K562 (cell line): ENCODE data around the gene NR6A1. TPM values are rescaled to one million over a fixed set of nuclear protein-coding genes. Genes with fewer than 3 reads are reported as not detected.

ENCODE experiments used
- ATAC-seq: fragments of 200-7000 bp; cut with Tn5 transposase; 3 replicates; pipeline ENCODE4 v1.9.1; 2020; ENCODE audit warnings: moderate library complexity
- BruUV-seq: library from RNA; stranded (reverse); fragments of 400-500 nt; replicated peaks from 2 replicates; lab custom pipeline; 2021; lab: Mats Ljungman, UMichigan
- CTCF ChIA-PET: fragments of 300-600 bp; formaldehyde crosslinking; extraction: SDS; loops from one replicate; lab custom pipeline; 2021; ENCODE audit warnings: low intra/inter-chr PET ratio; lab: Yijun Ruan, JAX
- POLR2A ChIA-PET: fragments of 300-600, 350-650 bp; sonication (Branson Sonifier 250); formaldehyde crosslinking; extraction: SDS; loops from one replicate; lab custom pipeline; 2021; ENCODE audit warnings: antibody characterized with exemption, inconsistent platforms; lab: Yijun Ruan, JAX
- DNase-seq, 4 experiments: peaks; one replicate each; pipeline versions ENCODE4 v3.0.0 to v3.0.0-alpha.2; 2011 to 2018; ENCODE audit warnings: low spot score in 3 of 4, mixed read lengths in 3 of 4; ENCODE audit errors: extremely low read depth in 1 of 4
- FAIRE-seq: peaks from 2 replicates; lab custom pipeline; 2011; peaks lifted over from hg19 to GRCh38; lab: Jason Lieb, UNC
- H2AFZ ChIP-seq: 2 replicates; pipeline ENCODE4 v1.6.0; 2011; ENCODE audit warnings: low read depth, low read length, control low read depth, inconsistent platforms
- H3K27ac ChIP-seq: fragments of 200-600 bp; 3 replicates; pipeline ENCODE4 v1.8.0; 2011; ENCODE audit warnings: low read depth, mild to moderate bottlenecking, control low read depth, inconsistent platforms, low read length, moderate library complexity, mixed read lengths; ENCODE audit errors: extremely low read depth
- H3K27me3 ChIP-seq, 2 experiments: fragments of 300-600 bp in 1 of 2; 2 replicates in 1 of 2; 3 replicates in 1 of 2; pipeline versions ENCODE4 v1.6.0 to v1.8.0; 2011; ENCODE audit warnings: inconsistent platforms in 2 of 2, low read length in 2 of 2, mild to moderate bottlenecking in 1 of 2, mixed read lengths in 1 of 2, moderate library complexity in 1 of 2; ENCODE audit not compliant: control insufficient read depth in 2 of 2, insufficient read depth in 2 of 2
- H3K36me3 ChIP-seq: fragments of 300-600 bp; 3 replicates; pipeline ENCODE4 v1.8.0; 2011; ENCODE audit warnings: mild to moderate bottlenecking, low read length, inconsistent platforms; ENCODE audit not compliant: control insufficient read depth, insufficient read depth
- H3K4me1 ChIP-seq, 2 experiments: fragments of 200-600 bp in 1 of 2; replicated peaks in 1 of 2; 2 replicates in 1 of 2; 3 replicates in 1 of 2; pipeline versions ENCODE4 v1.5.1 to v1.8.0; 2011; ENCODE audit warnings: inconsistent platforms in 2 of 2, low read length in 2 of 2, mild to moderate bottlenecking in 1 of 2, mixed read lengths in 1 of 2, moderate library complexity in 1 of 2; ENCODE audit not compliant: control insufficient read depth in 2 of 2, insufficient read depth in 2 of 2
- H3K4me2 ChIP-seq: 2 replicates; pipeline ENCODE4 v1.6.1; 2011; ENCODE audit warnings: low read length, control low read depth, inconsistent platforms, mixed read lengths; ENCODE audit not compliant: insufficient read depth
- H3K4me3 ChIP-seq: fragments of 200-600 bp; sonication (generic), shearing (Covaris generic); 2 replicates; pipeline ENCODE4 v1.5.1; 2016; ENCODE audit warnings: control low read depth, inconsistent platforms
- H3K79me2 ChIP-seq: fragments of 200-600 bp; 3 replicates; pipeline ENCODE4 v1.8.0; 2011; ENCODE audit warnings: low read length, inconsistent platforms; ENCODE audit not compliant: control insufficient read depth, insufficient read depth
- H3K9ac ChIP-seq, 2 experiments: 2 replicates each; pipeline versions ENCODE4 v1.6.0 to v1.6.1; 2011; ENCODE audit warnings: low read depth in 2 of 2, low read length in 2 of 2, control low read depth in 1 of 2, inconsistent platforms in 1 of 2, mild to moderate bottlenecking in 1 of 2, mixed read lengths in 1 of 2; ENCODE audit not compliant: insufficient read depth in 1 of 2
- H3K9me1 ChIP-seq: one replicate; pipeline ENCODE4 v1.6.0; 2011; ENCODE audit warnings: inconsistent platforms, mild to moderate bottlenecking, low read length, moderate library complexity; ENCODE audit not compliant: control insufficient read depth, insufficient read depth
- H3K9me3 ChIP-seq: replicated peaks from 2 replicates; pipeline ENCODE4 v1.5.1; 2011; ENCODE audit warnings: low read depth, low read length, inconsistent platforms; ENCODE audit not compliant: control insufficient read depth, insufficient read depth
- H4K20me1 ChIP-seq: replicated peaks from 2 replicates; pipeline ENCODE4 v1.6.1; 2011; ENCODE audit warnings: low read length, inconsistent platforms, mixed read lengths; ENCODE audit not compliant: control insufficient read depth, insufficient read depth
- GTF2E2 ChIP-seq: fragments of 200-800 bp; sonication (Bioruptor generic); IDR thresholded peaks from 2 replicates; pipeline ENCODE4 v1.6.1; 2016; ENCODE audit warnings: missing genetic modification characterization, missing compliant biosample characterization
- MIER1 ChIP-seq: fragments of 450-650 bp; IDR thresholded peaks from 2 replicates; pipeline ENCODE4 v1.6.1; 2016; ENCODE audit warnings: antibody characterized with exemption, mild to moderate bottlenecking, low read depth
- MITF ChIP-seq: IDR thresholded peaks from 2 replicates; pipeline ENCODE4 v1.6.1; 2014; ENCODE audit warnings: antibody characterized with exemption
- MYC ChIP-seq, 2 experiments: fragments of 250-450 bp in 1 of 2; sonication (Bioruptor Pico) in 1 of 2; IDR thresholded peaks; 2 replicates each; pipeline versions ENCODE4 v1.5.1 to v1.6.1; 2012 to 2021; ENCODE audit warnings: low read depth in 2 of 2, borderline replicate concordance in 1 of 2, improper control_type of control experiment in 1 of 2, low read length in 1 of 2, mild to moderate bottlenecking in 1 of 2, moderate library complexity in 1 of 2
- NCOA2 ChIP-seq, 2 experiments: fragments of 450-650 bp; IDR thresholded peaks; 2 replicates each; pipeline ENCODE4 v1.6.1; 2018; ENCODE audit warnings: mild to moderate bottlenecking in 2 of 2, moderate library complexity in 1 of 2; ENCODE audit not compliant: partially characterized antibody in 2 of 2
- RAD51 ChIP-seq: fragments of 450-650 bp; IDR thresholded peaks from 2 replicates; pipeline ENCODE4 v1.7.1; 2016; ENCODE audit warnings: low read depth, mild to moderate bottlenecking, borderline replicate concordance
- RBM14 ChIP-seq: fragments of 200-400 bp; formaldehyde crosslinking; IDR thresholded peaks from 2 replicates; pipeline ENCODE4 v1.6.1; 2018; ENCODE audit warnings: low read depth, mild to moderate bottlenecking, low read length, moderate library complexity, borderline replicate concordance; ENCODE audit not compliant: insufficient read depth
- WGBS: fragments of 100-300 bp; shearing (Covaris generic); methylation state at CpG from one replicate; pipeline ENCODE4 v1.1.6; 2016; ENCODE audit warnings: low coverage, mixed read lengths; ENCODE audit not compliant: insufficient coverage; ENCODE audit errors: missing lambda C conversion rate; 5-methylcytosine and 5-hydroxymethylcytosine counted together
- in situ Hi-C: fragments of 300-500 bp; cut with MboI; formaldehyde crosslinking; loops from 4 replicates; pipeline ENCODE4 v1.15.0; 2018; ENCODE audit warnings: inconsistent platforms, mixed read lengths
- intact Hi-C: fragments of 100-400 bp; cut with micrococcal nuclease; formaldehyde crosslinking; loops from 2 replicates; pipeline ENCODE4 v1.14.2; 2022
- polyA plus RNA-seq, 8 experiments: library from polyadenylated mRNA; depleted of rRNA in 4 of 8; stranded (reverse) in 5 of 8; unstranded in 3 of 8; fragments of >200 nt; fragmentation: Nextera tagmentation in 2 of 8; fragmentation: Illumina TruSeq in 1 of 8; extraction: Ambion mirVana in 2 of 8; extraction: Trizol in 1 of 8; gene quantifications; 2 replicates each; pipeline versions ENCODE4 v1.2.1 to v1.2.3, GENCODE V29; 2011 to 2014; ENCODE audit warnings: inconsistent platforms in 1 of 8, missing spikeins in 1 of 8
- total RNA-seq, 7 experiments: library from RNA; depleted of rRNA in 6 of 7; stranded (reverse); fragments of >200 nt in 6 of 7; fragmentation: Illumina TruSeq in 2 of 7; extraction: Trizol in 2 of 7; gene quantifications; 2 replicates each; pipeline versions ENCODE4 v1.2.1 to v1.2.3, GENCODE V29; 2011 to 2021; ENCODE audit warnings: low replicate concordance in 1 of 7

NR6A1 gene
- total and polyA plus RNA-seq, 9 of the 15 experiments (the other 6 are each of a cell fraction or from before 2014, with no cell fraction given) = 9.7 to 55.4 (median 28.3) TPM

GRCh38 chr9:124680714-124681390 lies 90.3 kb downstream of the NR6A1 start (continued):
- TF ChIP-seq MITF (no peak), NCOA2 (IDR thresholded peaks at IDR 0.05; ENCODE audit: partially characterized antibody in 2 of 2) (no peak)

GRCh38 chr9:124680049-124680448 lies 91.1 kb downstream of the NR6A1 start:
- BruUV-seq = no TSS peak
- Histone ChIP-seq H4K20me1 (0 out of 2 replicates have a peak, but pooled peaks cover 4% of the 10 kb centered on the region), H3K4me2 (no peak overlapping the region), H3K9me1 (no peaks in the 10 kb centered on the region), H3K4me3 (no peak overlapping the region), H3K27me3 (no peaks in the 10 kb centered on the region), H3K9ac (no peak overlapping the region), H3K4me1 (no peaks in the 10 kb centered on the region), H3K36me3 (peaks cover 13% of the 10 kb centered on the region; the same call in 2 of the 3 replicates), H3K27ac (no peak overlapping the region), H3K79me2 (peaks cover 3% of the 10 kb centered on the region; the same call in 1 of the 3 replicates), H3K9me3 (no peaks in the 10 kb centered on the region), H2AFZ (no peak overlapping the region)
- in situ Hi-C loops (no loop called here), intact Hi-C loops (no loop called here)
- 43% methylated on average over 1 of the region's 1 CpG for WGBS
- no peak for DNase-seq
- ChIA-PET CTCF (no interaction called here), POLR2A (interaction anchor here (0.7 to 2.7 kb wide), 4 partner anchors 16 to 252 kb away, joined by 3 to 8 read pairs (median 4); no protein-coding TSS in a partner anchor)
- FAIRE-seq = no peak
- TF ChIP-seq RAD51 = no peak
- TF ChIP-seq RBM14 = no peak
- TF ChIP-seq GTF2E2 = no peak
- no peak for TF ChIP-seq MYC (IDR thresholded peaks at IDR 0.05; ENCODE audit: low read depth, low read length)
- no peak for TF ChIP-seq MYC (CRISPR knock-in tag; IDR thresholded peaks at IDR 0.05; ENCODE audit: borderline replicate concordance, low read depth)
- TF ChIP-seq MIER1 = no peak
- ATAC-seq = no peak
